ENCODE data around the gene PERM1.

DNA sequence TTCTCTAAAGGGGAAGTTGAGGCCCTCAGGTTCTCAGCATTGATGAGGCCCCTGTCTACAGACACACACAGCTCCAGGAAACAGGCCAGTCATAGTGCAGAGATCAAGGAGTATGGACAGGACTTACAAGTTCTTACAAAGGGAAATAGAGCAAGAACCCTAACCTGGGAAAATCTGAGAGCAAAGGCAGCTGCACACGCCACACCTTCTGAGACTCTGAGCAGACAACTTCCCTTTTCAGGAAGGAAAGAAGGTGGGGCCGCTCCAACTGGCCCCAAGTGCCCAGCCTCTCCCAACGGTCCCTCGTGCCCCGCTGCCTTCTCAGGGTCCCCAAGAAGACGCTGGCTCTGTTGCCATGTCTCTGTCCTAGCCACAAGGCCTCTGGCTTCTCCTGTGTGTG is 26.4 kb downstream of the PERM1 start:
- TF ChIP-seq TEAD4 (IDR thresholded peaks at IDR 0.05; ENCODE audit: low read length) = no peak
- no peak for TF ChIP-seq TEAD4 (CRISPR knock-in tag; IDR thresholded peaks at IDR 0.05; ENCODE audit: borderline replicate concordance)
- TF ChIP-seq, protein P1, sequence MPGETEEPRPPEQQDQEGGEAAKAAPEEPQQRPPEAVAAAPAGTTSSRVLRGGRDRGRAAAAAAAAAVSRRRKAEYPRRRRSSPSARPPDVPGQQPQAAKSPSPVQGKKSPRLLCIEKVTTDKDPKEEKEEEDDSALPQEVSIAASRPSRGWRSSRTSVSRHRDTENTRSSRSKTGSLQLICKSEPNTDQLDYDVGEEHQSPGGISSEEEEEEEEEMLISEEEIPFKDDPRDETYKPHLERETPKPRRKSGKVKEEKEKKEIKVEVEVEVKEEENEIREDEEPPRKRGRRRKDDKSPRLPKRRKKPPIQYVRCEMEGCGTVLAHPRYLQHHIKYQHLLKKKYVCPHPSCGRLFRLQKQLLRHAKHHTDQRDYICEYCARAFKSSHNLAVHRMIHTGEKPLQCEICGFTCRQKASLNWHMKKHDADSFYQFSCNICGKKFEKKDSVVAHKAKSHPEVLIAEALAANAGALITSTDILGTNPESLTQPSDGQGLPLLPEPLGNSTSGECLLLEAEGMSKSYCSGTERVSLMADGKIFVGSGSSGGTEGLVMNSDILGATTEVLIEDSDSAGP (CRISPR knock-in tag; IDR thresholded peaks at IDR 0.05) = no peak
- TF ChIP-seq POLR2A (conservative IDR thresholded peaks at IDR 0.05) = no peak
- TF ChIP-seq STAG1 (CRISPR knock-in tag; IDR thresholded peaks at IDR 0.05; ENCODE audit: borderline replicate concordance) = no peak
- no peak for TF ChIP-seq TARDBP (IDR thresholded peaks at IDR 0.05)
- no peak for TF ChIP-seq POLR2AphosphoS5 (IDR thresholded peaks at IDR 0.05; ENCODE audit: control insufficient read depth, insufficient read depth, low read depth, low read length)
- TF ChIP-seq EP300 (IDR thresholded peaks at IDR 0.05; ENCODE audit: low read length) = no peak
- no peak for TF ChIP-seq NCOR1 (IDR thresholded peaks at IDR 0.05)
- no peak for TF ChIP-seq SREBF1 (IDR thresholded peaks at IDR 0.05; ENCODE audit: borderline replicate concordance, low read depth, low read length)
- TF ChIP-seq, protein P2, sequence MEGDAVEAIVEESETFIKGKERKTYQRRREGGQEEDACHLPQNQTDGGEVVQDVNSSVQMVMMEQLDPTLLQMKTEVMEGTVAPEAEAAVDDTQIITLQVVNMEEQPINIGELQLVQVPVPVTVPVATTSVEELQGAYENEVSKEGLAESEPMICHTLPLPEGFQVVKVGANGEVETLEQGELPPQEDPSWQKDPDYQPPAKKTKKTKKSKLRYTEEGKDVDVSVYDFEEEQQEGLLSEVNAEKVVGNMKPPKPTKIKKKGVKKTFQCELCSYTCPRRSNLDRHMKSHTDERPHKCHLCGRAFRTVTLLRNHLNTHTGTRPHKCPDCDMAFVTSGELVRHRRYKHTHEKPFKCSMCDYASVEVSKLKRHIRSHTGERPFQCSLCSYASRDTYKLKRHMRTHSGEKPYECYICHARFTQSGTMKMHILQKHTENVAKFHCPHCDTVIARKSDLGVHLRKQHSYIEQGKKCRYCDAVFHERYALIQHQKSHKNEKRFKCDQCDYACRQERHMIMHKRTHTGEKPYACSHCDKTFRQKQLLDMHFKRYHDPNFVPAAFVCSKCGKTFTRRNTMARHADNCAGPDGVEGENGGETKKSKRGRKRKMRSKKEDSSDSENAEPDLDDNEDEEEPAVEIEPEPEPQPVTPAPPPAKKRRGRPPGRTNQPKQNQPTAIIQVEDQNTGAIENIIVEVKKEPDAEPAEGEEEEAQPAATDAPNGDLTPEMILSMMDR (IDR thresholded peaks at IDR 0.05 in 2 of 3, conservative IDR thresholded peaks at IDR 0.05 in 1 of 3; ENCODE audit: insufficient read depth in 2 of 3, low read depth in 1 of 3, low read length in 3 of 3) = no peak
- TF ChIP-seq, protein P3, sequence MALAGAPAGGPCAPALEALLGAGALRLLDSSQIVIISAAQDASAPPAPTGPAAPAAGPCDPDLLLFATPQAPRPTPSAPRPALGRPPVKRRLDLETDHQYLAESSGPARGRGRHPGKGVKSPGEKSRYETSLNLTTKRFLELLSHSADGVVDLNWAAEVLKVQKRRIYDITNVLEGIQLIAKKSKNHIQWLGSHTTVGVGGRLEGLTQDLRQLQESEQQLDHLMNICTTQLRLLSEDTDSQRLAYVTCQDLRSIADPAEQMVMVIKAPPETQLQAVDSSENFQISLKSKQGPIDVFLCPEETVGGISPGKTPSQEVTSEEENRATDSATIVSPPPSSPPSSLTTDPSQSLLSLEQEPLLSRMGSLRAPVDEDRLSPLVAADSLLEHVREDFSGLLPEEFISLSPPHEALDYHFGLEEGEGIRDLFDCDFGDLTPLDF (CRISPR knock-in tag; IDR thresholded peaks at IDR 0.05) = no peak
- TF ChIP-seq, protein P4, sequence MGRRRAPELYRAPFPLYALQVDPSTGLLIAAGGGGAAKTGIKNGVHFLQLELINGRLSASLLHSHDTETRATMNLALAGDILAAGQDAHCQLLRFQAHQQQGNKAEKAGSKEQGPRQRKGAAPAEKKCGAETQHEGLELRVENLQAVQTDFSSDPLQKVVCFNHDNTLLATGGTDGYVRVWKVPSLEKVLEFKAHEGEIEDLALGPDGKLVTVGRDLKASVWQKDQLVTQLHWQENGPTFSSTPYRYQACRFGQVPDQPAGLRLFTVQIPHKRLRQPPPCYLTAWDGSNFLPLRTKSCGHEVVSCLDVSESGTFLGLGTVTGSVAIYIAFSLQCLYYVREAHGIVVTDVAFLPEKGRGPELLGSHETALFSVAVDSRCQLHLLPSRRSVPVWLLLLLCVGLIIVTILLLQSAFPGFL (CRISPR knock-in tag; IDR thresholded peaks at IDR 0.05) = no peak
- TF ChIP-seq SNAPC5 (CRISPR knock-in tag; IDR thresholded peaks at IDR 0.05) = no peak
- TF ChIP-seq PHTF2 (CRISPR knock-in tag; IDR thresholded peaks at IDR 0.05) = no peak

Measured in K562 (cell line).